Osteocyte (in vitro differentiated cells): Measurements from ENCODE around the gene TCAIM. TPM values are rescaled to one million over a fixed set of nuclear protein-coding genes. Genes with fewer than 3 reads are reported as not detected.
A peak's percentile ranks its signal among the peaks of the same experiment; 100 is the strongest.

Source experiments
- DNase-seq: peaks from one replicate; pipeline ENCODE4 v3.0.0; 2021; ENCODE audit warnings: mixed read lengths; ENCODE audit not compliant: unreplicated experiment; ENCODE audit errors: extremely low spot score
- H3K27ac Mint-ChIP-seq: one replicate; pipeline ENCODE4 v1.8.0; 2021; ENCODE audit warnings: mild to moderate bottlenecking, mixed read lengths; ENCODE audit not compliant: unreplicated experiment
- H3K27me3 Mint-ChIP-seq: one replicate; pipeline ENCODE4 v1.8.0; 2021; ENCODE audit warnings: mixed read lengths; ENCODE audit not compliant: unreplicated experiment
- H3K36me3 Mint-ChIP-seq: one replicate; pipeline ENCODE4 v1.8.0; 2021; ENCODE audit warnings: mixed read lengths; ENCODE audit not compliant: unreplicated experiment
- H3K4me1 Mint-ChIP-seq: one replicate; pipeline ENCODE4 v1.8.0; 2021; ENCODE audit warnings: mixed read lengths; ENCODE audit not compliant: unreplicated experiment
- H3K4me3 Mint-ChIP-seq: one replicate; pipeline ENCODE4 v1.8.0; 2021; ENCODE audit warnings: mild to moderate bottlenecking, moderate library complexity, mixed read lengths; ENCODE audit not compliant: unreplicated experiment
- H3K9me3 Mint-ChIP-seq: one replicate; pipeline ENCODE4 v1.8.0; 2021; ENCODE audit warnings: mixed read lengths; ENCODE audit not compliant: unreplicated experiment
- CTCF ChIP-seq: fragments of 200-600 bp; sonication (generic); IDR thresholded peaks from 2 replicates; pipeline ENCODE4 v1.5.0; 2021; ENCODE audit warnings: antibody characterized with exemption, mild to moderate bottlenecking, moderate library complexity
- long read RNA-seq: library from polyadenylated mRNA; unstranded; transcript quantifications from one replicate; pipeline ENCODE4 v2.0.0, GENCODE V29; 2021
- total RNA-seq: library from RNA; stranded (reverse); gene quantifications from 2 replicates; pipeline ENCODE4 v1.2.1, GENCODE V29; 2021

TCAIM gene
- 27.1 and 30.2 TPM in 2 replicates for total RNA-seq
- long read RNA-seq, transcript TCAIM-201 (11 exons, 3,687 nt) = minor isoform, 27 of 198 reads
- long read RNA-seq, transcript TCAIM-203 (4 exons, 2,178 nt) = major isoform, 42 of 198 reads
- long read RNA-seq, transcript TCAIM-204 (11 exons, 3,306 nt) = minor isoform, 24 of 198 reads
- long read RNA-seq, transcript TCAIM-205 (11 exons, 1,844 nt) = minor isoform, 25 of 198 reads
- long read RNA-seq, partial matches to known transcripts = 11 of 198 reads
- long read RNA-seq, other reads (novel, unspliced or antisense) = 60 of 198 reads

GRCh38 chr3:44338010-44338827 is at the start of gene TCAIM:
TCAIM (plus strand) TSS chr3:44338766; CDS start chr3:44354783, 16,017 bp downstream.
- H3K36me3 Mint-ChIP-seq = peaks cover 3% of the 10 kb centered on the region
- H3K27me3 Mint-ChIP-seq = peaks cover 16% of the 10 kb centered on the region
- peaks cover 41% of the 10 kb centered on the region for H3K4me1 Mint-ChIP-seq
- H3K9me3 Mint-ChIP-seq = no peaks in the 10 kb centered on the region
- peak within 1 kb of the TSS; percentile 98 for H3K4me3 Mint-ChIP-seq
- DNase-seq = peak; percentile 100
- peak within 1 kb of the TSS; percentile 98 for H3K27ac Mint-ChIP-seq
- no peak for TF ChIP-seq CTCF

- TF ChIP-seq CTCF = no peak
- no peaks in the 10 kb centered on the region for H3K9me3 Mint-ChIP-seq
Observed at GRCh38 chr3:44289882-44290462, 48.6 kb upstream of the TCAIM start.

GRCh38 chr3:44292276-44292675 is 46.3 kb upstream of the TCAIM start:
- no peak overlapping the region for H3K27ac Mint-ChIP-seq
- no peak for TF ChIP-seq CTCF

More at GRCh38 chr3:44289882-44290462, 48.6 kb upstream of the TCAIM start:
- H3K27ac Mint-ChIP-seq = no peak overlapping the region
- H3K4me1 Mint-ChIP-seq = no peaks in the 10 kb centered on the region
- peaks cover 40% of the 10 kb centered on the region for H3K27me3 Mint-ChIP-seq
- no peak for DNase-seq
- no peak overlapping the region for H3K4me3 Mint-ChIP-seq
- H3K36me3 Mint-ChIP-seq = no peaks in the 10 kb centered on the region

GRCh38 chr3:44292947-44293346 is 45.6 kb upstream of the TCAIM start:
- no peak overlapping the region for H3K4me3 Mint-ChIP-seq

More at GRCh38 chr3:44292276-44292675, 46.3 kb upstream of the TCAIM start:
- H3K4me1 Mint-ChIP-seq = no peaks in the 10 kb centered on the region
- no peaks in the 10 kb centered on the region for H3K36me3 Mint-ChIP-seq
- H3K27me3 Mint-ChIP-seq = peaks cover 58% of the 10 kb centered on the region
- no peak overlapping the region for H3K4me3 Mint-ChIP-seq
- DNase-seq = no peak
- no peaks in the 10 kb centered on the region for H3K9me3 Mint-ChIP-seq

More at GRCh38 chr3:44292947-44293346, 45.6 kb upstream of the TCAIM start:
- Mint-ChIP-seq H3K27ac (no peak overlapping the region), H3K27me3 (peaks cover 61% of the 10 kb centered on the region), H3K9me3 (no peaks in the 10 kb centered on the region), H3K36me3 (no peaks in the 10 kb centered on the region), H3K4me1 (no peaks in the 10 kb centered on the region)
- DNase-seq = no peak
- no peak for TF ChIP-seq CTCF
